DOHH2 (cell line): ENCODE measurements around the gene PDE4B.

Experiments
- H3F3A ChIP-seq: fragments of 200-600 bp; sonication (generic), shearing (Covaris generic); 2 replicates; pipeline ENCODE4 v1.6.0; 2016; ENCODE audit warnings: antibody characterized with exemption, mild to moderate bottlenecking; ENCODE audit not compliant: control insufficient read depth, insufficient read depth
- H3K27ac ChIP-seq: fragments of 200-600 bp; sonication (generic); 2 replicates; pipeline ENCODE4 v1.5.1; 2014; ENCODE audit warnings: low read depth, mild to moderate bottlenecking, low read length, moderate library complexity
- H3K27me3 ChIP-seq: fragments of 200-600 bp; sonication (generic); 2 replicates; pipeline ENCODE4 v1.6.1; 2014; ENCODE audit warnings: mild to moderate bottlenecking, low read length, mixed read lengths; ENCODE audit not compliant: control insufficient read depth
- H3K36me3 ChIP-seq: fragments of 200-600 bp; sonication (generic); 2 replicates; pipeline ENCODE4 v1.6.1; 2014; ENCODE audit warnings: mild to moderate bottlenecking, low read length, moderate library complexity, mixed read lengths; ENCODE audit not compliant: control insufficient read depth
- H3K4me1 ChIP-seq: fragments of 200-600 bp; sonication (generic); 2 replicates; pipeline ENCODE4 v1.6.1; 2014; ENCODE audit warnings: mild to moderate bottlenecking, low read length, mixed read lengths; ENCODE audit not compliant: control insufficient read depth
- H3K4me2 ChIP-seq: fragments of 200-600 bp; sonication (generic); 2 replicates; pipeline ENCODE4 v1.6.0; 2014; ENCODE audit warnings: mild to moderate bottlenecking, low read length, moderate library complexity
- H3K4me3 ChIP-seq: fragments of 200-600 bp; sonication (generic); 2 replicates; pipeline ENCODE4 v1.5.1; 2014; ENCODE audit warnings: mild to moderate bottlenecking, low read length, mixed read lengths
- H3K79me2 ChIP-seq: fragments of 200-600 bp; sonication (generic); 2 replicates; pipeline ENCODE4 v1.6.1; 2014; ENCODE audit warnings: mild to moderate bottlenecking, low read length, mixed read lengths; ENCODE audit not compliant: control insufficient read depth
- H3K9me2 ChIP-seq: fragments of 200-600 bp; sonication (generic); replicated peaks from 2 replicates; pipeline ENCODE4 v1.6.1; 2014; ENCODE audit warnings: mild to moderate bottlenecking, low read length, mixed read lengths; ENCODE audit not compliant: control insufficient read depth
- H3K9me3 ChIP-seq: fragments of 200-600 bp; sonication (generic); 2 replicates; pipeline ENCODE4 v1.6.1; 2014; ENCODE audit warnings: antibody characterized with exemption, low read length, mixed read lengths; ENCODE audit not compliant: control insufficient read depth, insufficient read depth
- H4K20me1 ChIP-seq: fragments of 200-600 bp; sonication (generic); 2 replicates; pipeline ENCODE4 v1.6.0; 2014; ENCODE audit warnings: low read depth, mild to moderate bottlenecking, antibody characterized with exemption, low read length, moderate library complexity; ENCODE audit not compliant: control insufficient read depth, insufficient read depth
- CTCF ChIP-seq: fragments of 200-600 bp; sonication (generic); IDR thresholded peaks from one replicate; pipeline ENCODE4 v1.5.1; 2014; ENCODE audit warnings: antibody characterized with exemption, mild to moderate bottlenecking, low read depth, low read length; ENCODE audit not compliant: poor library complexity, severe bottlenecking
- EZH2phosphoT487 ChIP-seq: fragments of 200-600 bp; sonication (generic); IDR thresholded peaks from 2 replicates; pipeline ENCODE4 v1.6.1; 2017; ENCODE audit warnings: borderline replicate concordance, mild to moderate bottlenecking, antibody characterized with exemption, low read length, moderate library complexity, mixed read lengths

The PDE4B gene

GRCh38 chr1:65959896-65960567 is 167.3 kb downstream of the PDE4B start:
- Histone ChIP-seq H4K20me1 (no peaks in the 10 kb centered on the region), H3K27ac (no peak overlapping the region), H3K79me2 (no peaks in the 10 kb centered on the region), H3K9me2 (no peaks in the 10 kb centered on the region), H3K9me3 (no peaks in the 10 kb centered on the region), H3K4me3 (no peak overlapping the region), H3F3A (no peaks in the 10 kb centered on the region; the same call in 1 of the 2 replicates), H3K27me3 (no peaks in the 10 kb centered on the region), H3K4me1 (no peaks in the 10 kb centered on the region), H3K36me3 (no peaks in the 10 kb centered on the region), H3K4me2 (no peak overlapping the region)
- TF ChIP-seq CTCF (no peak), EZH2phosphoT487 (no peak)

GRCh38 chr1:65963156-65963888 is 170.6 kb downstream of the PDE4B start:
- Histone ChIP-seq H4K20me1 (no peaks in the 10 kb centered on the region), H3K9me2 (no peaks in the 10 kb centered on the region), H3K36me3 (no peaks in the 10 kb centered on the region), H3K27me3 (no peaks in the 10 kb centered on the region), H3K79me2 (no peaks in the 10 kb centered on the region), H3K27ac (no peak overlapping the region), H3K9me3 (no peaks in the 10 kb centered on the region), H3K4me1 (no peaks in the 10 kb centered on the region), H3K4me2 (no peak overlapping the region), H3K4me3 (no peak overlapping the region), H3F3A (no peaks in the 10 kb centered on the region; the same call in 1 of the 2 replicates)
- no peak for TF ChIP-seq EZH2phosphoT487
- TF ChIP-seq CTCF, result no peak

GRCh38 chr1:65964123-65964522 is 171.4 kb downstream of the PDE4B start:
- H3K27ac ChIP-seq, result no peak overlapping the region
- H3K4me3 ChIP-seq, result no peak overlapping the region
- H3K9me2 ChIP-seq, result no peaks in the 10 kb centered on the region
- H3K4me1 ChIP-seq, result no peaks in the 10 kb centered on the region
- no peaks in the 10 kb centered on the region for H3K27me3 ChIP-seq
- H3K9me3 ChIP-seq, result no peaks in the 10 kb centered on the region
- no peaks in the 10 kb centered on the region for H3K36me3 ChIP-seq
- no peaks in the 10 kb centered on the region for H4K20me1 ChIP-seq
- TF ChIP-seq EZH2phosphoT487, result no peak
- TF ChIP-seq CTCF, result no peak
- H3K79me2 ChIP-seq, result no peaks in the 10 kb centered on the region
- no peak overlapping the region for H3K4me2 ChIP-seq
- H3F3A ChIP-seq, result no peaks in the 10 kb centered on the region
